ENCODE measurements around the gene ASXL2. TPM values are rescaled to one million over a fixed set of nuclear protein-coding genes. Genes with fewer than 3 reads are reported as not detected.

Gene ASXL2
- total and polyA plus RNA-seq, 2 of the 13 experiments (the other 11 are each of a cell fraction or from before 2014, with no cell fraction given) = 12.1 to 19.2 TPM

DNA sequence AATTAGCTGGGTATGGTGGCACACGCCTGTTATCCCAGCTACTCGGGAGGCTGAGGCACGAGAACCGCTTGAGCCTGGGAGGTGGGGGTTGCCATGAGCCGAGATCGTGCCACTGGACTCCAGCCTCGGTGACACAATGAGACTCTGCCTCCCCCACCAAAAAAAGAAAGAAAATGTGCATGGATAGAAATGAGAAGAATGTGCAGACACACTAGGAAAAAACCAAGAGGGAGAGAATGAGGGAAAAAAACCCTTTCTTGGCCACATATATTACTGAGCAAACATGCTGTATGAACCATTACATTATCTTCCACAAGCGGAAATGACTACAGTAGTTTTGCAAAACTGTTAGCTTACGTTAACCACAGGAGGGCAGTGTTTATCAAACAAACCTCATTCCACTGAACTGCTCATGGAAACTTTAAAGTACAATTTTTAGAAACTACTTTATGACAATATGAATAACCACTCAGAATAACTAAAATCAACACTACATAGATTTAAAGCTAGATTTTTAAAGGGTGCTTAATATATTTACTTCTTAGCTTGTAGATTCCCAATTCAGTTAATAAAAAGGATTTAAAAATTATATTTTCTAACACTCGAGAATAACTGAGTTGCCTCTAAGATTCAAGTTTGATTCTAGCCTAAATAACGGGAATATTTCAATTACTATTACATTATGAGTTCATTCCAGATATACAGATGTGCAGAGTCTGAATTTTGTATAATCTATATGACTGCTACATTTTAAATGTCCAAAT, 26.4 kb downstream of the ASXL2 start (continued):
- TF ChIP-seq, protein P1, sequence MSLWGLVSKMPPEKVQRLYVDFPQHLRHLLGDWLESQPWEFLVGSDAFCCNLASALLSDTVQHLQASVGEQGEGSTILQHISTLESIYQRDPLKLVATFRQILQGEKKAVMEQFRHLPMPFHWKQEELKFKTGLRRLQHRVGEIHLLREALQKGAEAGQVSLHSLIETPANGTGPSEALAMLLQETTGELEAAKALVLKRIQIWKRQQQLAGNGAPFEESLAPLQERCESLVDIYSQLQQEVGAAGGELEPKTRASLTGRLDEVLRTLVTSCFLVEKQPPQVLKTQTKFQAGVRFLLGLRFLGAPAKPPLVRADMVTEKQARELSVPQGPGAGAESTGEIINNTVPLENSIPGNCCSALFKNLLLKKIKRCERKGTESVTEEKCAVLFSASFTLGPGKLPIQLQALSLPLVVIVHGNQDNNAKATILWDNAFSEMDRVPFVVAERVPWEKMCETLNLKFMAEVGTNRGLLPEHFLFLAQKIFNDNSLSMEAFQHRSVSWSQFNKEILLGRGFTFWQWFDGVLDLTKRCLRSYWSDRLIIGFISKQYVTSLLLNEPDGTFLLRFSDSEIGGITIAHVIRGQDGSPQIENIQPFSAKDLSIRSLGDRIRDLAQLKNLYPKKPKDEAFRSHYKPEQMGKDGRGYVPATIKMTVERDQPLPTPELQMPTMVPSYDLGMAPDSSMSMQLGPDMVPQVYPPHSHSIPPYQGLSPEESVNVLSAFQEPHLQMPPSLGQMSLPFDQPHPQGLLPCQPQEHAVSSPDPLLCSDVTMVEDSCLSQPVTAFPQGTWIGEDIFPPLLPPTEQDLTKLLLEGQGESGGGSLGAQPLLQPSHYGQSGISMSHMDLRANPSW (CRISPR knock-in tag; IDR thresholded peaks at IDR 0.05; ENCODE audit: borderline replicate concordance) = 0 out of 2 replicates have a peak, but pooled peaks have one; percentile 21
- no peak for TF ChIP-seq STAT5B (CRISPR knock-in tag; IDR thresholded peaks at IDR 0.05)
- TF ChIP-seq FOXK2 (IDR thresholded peaks at IDR 0.05) = no peak
- TF ChIP-seq ZNF546 (CRISPR knock-in tag; conservative IDR thresholded peaks at IDR 0.05) = no peak
- TF ChIP-seq ZNF672 (CRISPR knock-in tag; IDR thresholded peaks at IDR 0.05) = no peak
- TF ChIP-seq NFE2 (CRISPR knock-in tag; IDR thresholded peaks at IDR 0.05) = no peak
- TF ChIP-seq CCDC6 (CRISPR knock-in tag; IDR thresholded peaks at IDR 0.05) = no peak
- TF ChIP-seq REPIN1 (CRISPR knock-in tag; IDR thresholded peaks at IDR 0.05; ENCODE audit: borderline replicate concordance, low read depth) = no peak
- TF ChIP-seq, protein P2, sequence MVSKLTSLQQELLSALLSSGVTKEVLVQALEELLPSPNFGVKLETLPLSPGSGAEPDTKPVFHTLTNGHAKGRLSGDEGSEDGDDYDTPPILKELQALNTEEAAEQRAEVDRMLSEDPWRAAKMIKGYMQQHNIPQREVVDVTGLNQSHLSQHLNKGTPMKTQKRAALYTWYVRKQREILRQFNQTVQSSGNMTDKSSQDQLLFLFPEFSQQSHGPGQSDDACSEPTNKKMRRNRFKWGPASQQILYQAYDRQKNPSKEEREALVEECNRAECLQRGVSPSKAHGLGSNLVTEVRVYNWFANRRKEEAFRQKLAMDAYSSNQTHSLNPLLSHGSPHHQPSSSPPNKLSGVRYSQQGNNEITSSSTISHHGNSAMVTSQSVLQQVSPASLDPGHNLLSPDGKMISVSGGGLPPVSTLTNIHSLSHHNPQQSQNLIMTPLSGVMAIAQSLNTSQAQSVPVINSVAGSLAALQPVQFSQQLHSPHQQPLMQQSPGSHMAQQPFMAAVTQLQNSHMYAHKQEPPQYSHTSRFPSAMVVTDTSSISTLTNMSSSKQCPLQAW (CRISPR knock-in tag; IDR thresholded peaks at IDR 0.05) = no peak
- no peak for TF ChIP-seq ZFP36L2 (CRISPR knock-in tag; IDR thresholded peaks at IDR 0.05)
- TF ChIP-seq, protein P3, sequence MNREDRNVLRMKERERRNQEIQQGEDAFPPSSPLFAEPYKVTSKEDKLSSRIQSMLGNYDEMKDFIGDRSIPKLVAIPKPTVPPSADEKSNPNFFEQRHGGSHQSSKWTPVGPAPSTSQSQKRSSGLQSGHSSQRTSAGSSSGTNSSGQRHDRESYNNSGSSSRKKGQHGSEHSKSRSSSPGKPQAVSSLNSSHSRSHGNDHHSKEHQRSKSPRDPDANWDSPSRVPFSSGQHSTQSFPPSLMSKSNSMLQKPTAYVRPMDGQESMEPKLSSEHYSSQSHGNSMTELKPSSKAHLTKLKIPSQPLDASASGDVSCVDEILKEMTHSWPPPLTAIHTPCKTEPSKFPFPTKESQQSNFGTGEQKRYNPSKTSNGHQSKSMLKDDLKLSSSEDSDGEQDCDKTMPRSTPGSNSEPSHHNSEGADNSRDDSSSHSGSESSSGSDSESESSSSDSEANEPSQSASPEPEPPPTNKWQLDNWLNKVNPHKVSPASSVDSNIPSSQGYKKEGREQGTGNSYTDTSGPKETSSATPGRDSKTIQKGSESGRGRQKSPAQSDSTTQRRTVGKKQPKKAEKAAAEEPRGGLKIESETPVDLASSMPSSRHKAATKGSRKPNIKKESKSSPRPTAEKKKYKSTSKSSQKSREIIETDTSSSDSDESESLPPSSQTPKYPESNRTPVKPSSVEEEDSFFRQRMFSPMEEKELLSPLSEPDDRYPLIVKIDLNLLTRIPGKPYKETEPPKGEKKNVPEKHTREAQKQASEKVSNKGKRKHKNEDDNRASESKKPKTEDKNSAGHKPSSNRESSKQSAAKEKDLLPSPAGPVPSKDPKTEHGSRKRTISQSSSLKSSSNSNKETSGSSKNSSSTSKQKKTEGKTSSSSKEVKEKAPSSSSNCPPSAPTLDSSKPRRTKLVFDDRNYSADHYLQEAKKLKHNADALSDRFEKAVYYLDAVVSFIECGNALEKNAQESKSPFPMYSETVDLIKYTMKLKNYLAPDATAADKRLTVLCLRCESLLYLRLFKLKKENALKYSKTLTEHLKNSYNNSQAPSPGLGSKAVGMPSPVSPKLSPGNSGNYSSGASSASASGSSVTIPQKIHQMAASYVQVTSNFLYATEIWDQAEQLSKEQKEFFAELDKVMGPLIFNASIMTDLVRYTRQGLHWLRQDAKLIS (CRISPR knock-in tag; IDR thresholded peaks at IDR 0.05) = no peak
- no peak for TF ChIP-seq KDM5A (IDR thresholded peaks at IDR 0.05; ENCODE audit: borderline replicate concordance, low read length)
- TF ChIP-seq, protein P4, sequence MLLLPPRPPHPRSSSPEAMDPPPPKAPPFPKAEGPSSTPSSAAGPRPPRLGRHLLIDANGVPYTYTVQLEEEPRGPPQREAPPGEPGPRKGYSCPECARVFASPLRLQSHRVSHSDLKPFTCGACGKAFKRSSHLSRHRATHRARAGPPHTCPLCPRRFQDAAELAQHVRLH (CRISPR knock-in tag; IDR thresholded peaks at IDR 0.05; ENCODE audit: borderline replicate concordance, low read depth) = no peak
- TF ChIP-seq ZNF260 (CRISPR knock-in tag; IDR thresholded peaks at IDR 0.05; ENCODE audit: borderline replicate concordance, low read depth) = no peak
- no peak; the same call in 1 of the 2 replicates for TF ChIP-seq ZNF652 (CRISPR knock-in tag; IDR thresholded peaks at IDR 0.05; ENCODE audit: borderline replicate concordance, low read depth)
- 0 out of 2 replicates have a peak, but pooled peaks have one; percentile 33 for TF ChIP-seq ZFP1 (CRISPR knock-in tag; IDR thresholded peaks at IDR 0.05)
- no peak for TF ChIP-seq PHF5A (CRISPR knock-in tag; IDR thresholded peaks at IDR 0.05; ENCODE audit: low read depth, unreplicated experiment)
- TF ChIP-seq DMAP1 (CRISPR knock-in tag; IDR thresholded peaks at IDR 0.05) = peak; percentile 66; the same call in 1 of the 2 replicates
- TF ChIP-seq MED13 (CRISPR knock-in tag; IDR thresholded peaks at IDR 0.05) = no peak
- TF ChIP-seq, protein P5, sequence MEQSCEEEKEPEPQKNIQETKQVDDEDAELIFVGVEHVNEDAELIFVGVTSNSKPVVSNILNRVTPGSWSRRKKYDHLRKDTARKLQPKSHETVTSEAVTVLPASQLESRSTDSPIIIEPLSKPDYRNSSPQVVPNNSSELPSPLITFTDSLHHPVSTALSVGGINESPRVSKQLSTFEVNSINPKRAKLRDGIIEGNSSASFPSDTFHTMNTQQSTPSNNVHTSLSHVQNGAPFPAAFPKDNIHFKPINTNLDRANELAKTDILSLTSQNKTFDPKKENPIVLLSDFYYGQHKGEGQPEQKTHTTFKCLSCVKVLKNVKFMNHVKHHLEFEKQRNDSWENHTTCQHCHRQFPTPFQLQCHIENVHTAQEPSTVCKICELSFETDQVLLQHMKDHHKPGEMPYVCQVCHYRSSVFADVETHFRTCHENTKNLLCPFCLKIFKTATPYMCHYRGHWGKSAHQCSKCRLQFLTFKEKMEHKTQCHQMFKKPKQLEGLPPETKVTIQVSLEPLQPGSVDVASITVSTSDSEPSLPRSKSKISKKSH (CRISPR knock-in tag; IDR thresholded peaks at IDR 0.05; ENCODE audit: borderline replicate concordance) = no peak
- TF ChIP-seq SMARCE1 (IDR thresholded peaks at IDR 0.05; ENCODE audit: borderline replicate concordance) = no peak
